BE2C (cell line): ENCODE results near the gene NHLRC3.
A peak's percentile ranks its signal among the peaks of the same experiment; 100 is the strongest.

Experiments
- DNase-seq: peaks from one replicate; pipeline ENCODE4 v3.0.0-alpha.2; 2020
- H3K27me3 ChIP-seq: fragments of 250-450 bp; sonication (Bioruptor Pico); 2 replicates; pipeline ENCODE4 v1.5.1; 2020; ENCODE audit warnings: mild to moderate bottlenecking
- H3K36me3 ChIP-seq: fragments of 250-450 bp; sonication (Bioruptor Pico); 2 replicates; pipeline ENCODE4 v1.5.1; 2020; ENCODE audit warnings: mild to moderate bottlenecking
- H3K4me1 ChIP-seq: fragments of 250-450 bp; sonication (Bioruptor Pico); 2 replicates; pipeline ENCODE4 v1.5.1; 2020
- H3K4me3 ChIP-seq: 2 replicates; pipeline ENCODE4 v1.5.1; 2011; ENCODE audit warnings: low read depth, low read length
- H3K9me3 ChIP-seq: fragments of 250-450 bp; sonication (Bioruptor Pico); 2 replicates; pipeline ENCODE4 v1.5.1; 2020
- CTCF ChIP-seq: IDR thresholded peaks from 2 replicates; pipeline ENCODE4 v1.5.1; 2012; ENCODE audit warnings: mild to moderate bottlenecking, low read depth, low read length

NHLRC3 gene

GRCh38 chr13:39037410-39037879 is 811 bp upstream of the NHLRC3 start:
- Histone ChIP-seq H3K4me3 (peak overlapping the region; percentile 97), H3K9me3 (no peaks in the 10 kb centered on the region), H3K27me3 (no peaks in the 10 kb centered on the region), H3K36me3 (no peaks in the 10 kb centered on the region; the same call in 1 of the 2 replicates), H3K4me1 (no peaks in the 10 kb centered on the region)
- no peak for DNase-seq
- no peak for TF ChIP-seq CTCF

- TF ChIP-seq CTCF = no peak
- Histone ChIP-seq H3K9me3 (no peaks in the 10 kb centered on the region), H3K4me3 (peak overlapping the region; percentile 97), H3K36me3 (no peaks in the 10 kb centered on the region; the same call in 1 of the 2 replicates), H3K27me3 (no peaks in the 10 kb centered on the region), H3K4me1 (no peaks in the 10 kb centered on the region)
- DNase-seq = no peak
Observed at GRCh38 chr13:39038569-39039030, 344 bp downstream of the NHLRC3 start.

- no peaks in the 10 kb centered on the region for H3K4me1 ChIP-seq
- DNase-seq = no peak
- no peaks in the 10 kb centered on the region; the same call in 1 of the 2 replicates for H3K36me3 ChIP-seq
- H3K9me3 ChIP-seq = no peaks in the 10 kb centered on the region
- H3K4me3 ChIP-seq = peak overlapping the region; percentile 97
- no peak for TF ChIP-seq CTCF
- H3K27me3 ChIP-seq = no peaks in the 10 kb centered on the region
Observed at GRCh38 chr13:39039041-39039440, 785 bp downstream of the NHLRC3 start.

- no peak for DNase-seq
Observed at GRCh38 chr13:39040206-39040605, 1.9 kb downstream of the NHLRC3 start.

GRCh38 chr13:39044536-39044935 is 6.3 kb downstream of the NHLRC3 start:
- no peaks in the 10 kb centered on the region for H3K4me1 ChIP-seq
- no peak for TF ChIP-seq CTCF
- no peak for DNase-seq
- H3K36me3 ChIP-seq = no peaks in the 10 kb centered on the region
- no peak overlapping the region for H3K4me3 ChIP-seq
- H3K9me3 ChIP-seq = no peaks in the 10 kb centered on the region
- no peaks in the 10 kb centered on the region for H3K27me3 ChIP-seq

More at GRCh38 chr13:39040206-39040605, 1.9 kb downstream of the NHLRC3 start:
- no peak for TF ChIP-seq CTCF
- Histone ChIP-seq H3K36me3 (no peaks in the 10 kb centered on the region; the same call in 1 of the 2 replicates), H3K4me1 (no peaks in the 10 kb centered on the region), H3K27me3 (no peaks in the 10 kb centered on the region), H3K4me3 (no peak overlapping the region), H3K9me3 (no peaks in the 10 kb centered on the region)

- TF ChIP-seq CTCF = peak; percentile 34
- Histone ChIP-seq H3K27me3 (no peaks in the 10 kb centered on the region), H3K4me3 (no peak overlapping the region), H3K4me1 (no peaks in the 10 kb centered on the region), H3K9me3 (no peaks in the 10 kb centered on the region), H3K36me3 (no peaks in the 10 kb centered on the region)
- peak; percentile 12 for DNase-seq
Observed at GRCh38 chr13:39047560-39047959, 9.3 kb downstream of the NHLRC3 start.
